ENCODE results near the gene GPD2.
"Not testable (repeated sequence)": the region's sequence is repeated elsewhere in the genome, so short reads cannot be mapped to it uniquely, and the experiment has no call there.

The GPD2 gene

DNA sequence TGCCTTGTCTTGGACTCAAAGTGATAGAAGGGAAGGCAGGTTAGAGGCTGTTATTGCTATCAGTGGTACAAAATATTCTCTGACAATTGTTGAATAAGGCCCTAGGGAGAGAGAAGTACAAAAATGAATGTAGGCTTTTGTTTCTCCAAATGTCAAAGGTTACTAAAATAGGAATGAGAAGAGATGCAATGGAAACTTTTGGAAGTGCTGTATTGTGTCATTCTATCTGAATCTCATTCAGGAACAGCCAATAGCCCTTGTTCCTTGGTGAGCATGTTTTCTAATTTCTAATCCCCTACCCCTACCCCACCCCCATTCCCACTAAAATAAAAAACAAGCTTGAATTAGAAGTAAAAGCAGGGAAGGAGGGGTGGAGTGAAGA lies 166.4 kb downstream of the GPD2 start:
- Histone ChIP-seq H3K36me3 (ENCODE audit: insufficient read depth, insufficient read length, low read length) (no peaks in the 10 kb centered on the region), H3K27me3 (ENCODE audit: insufficient read depth, insufficient read length) (no peaks in the 10 kb centered on the region), H3K4me1 (ENCODE audit: insufficient read depth, insufficient read length) (no peaks in the 10 kb centered on the region), H3K9ac (ENCODE audit: insufficient read length, low read depth) (no peak overlapping the region), H3K4me3 (ENCODE audit: insufficient read length, low read depth) (no peak overlapping the region), H3K9me3 (ENCODE audit: insufficient read depth, low read length) (no peaks in the 10 kb centered on the region)
- DNase-seq (ENCODE audit: low read depth, low spot score): no peak
- TF ChIP-seq YY1 (IDR thresholded peaks at IDR 0.05; ENCODE audit: insufficient read depth, insufficient read length) (no peak), ZNF274 (IDR thresholded peaks at IDR 0.05; ENCODE audit: low read depth, low read length) (no peak), SUZ12 (IDR thresholded peaks at IDR 0.05; ENCODE audit: extremely low read depth, insufficient read depth, insufficient read length) (no peak)

DNA sequence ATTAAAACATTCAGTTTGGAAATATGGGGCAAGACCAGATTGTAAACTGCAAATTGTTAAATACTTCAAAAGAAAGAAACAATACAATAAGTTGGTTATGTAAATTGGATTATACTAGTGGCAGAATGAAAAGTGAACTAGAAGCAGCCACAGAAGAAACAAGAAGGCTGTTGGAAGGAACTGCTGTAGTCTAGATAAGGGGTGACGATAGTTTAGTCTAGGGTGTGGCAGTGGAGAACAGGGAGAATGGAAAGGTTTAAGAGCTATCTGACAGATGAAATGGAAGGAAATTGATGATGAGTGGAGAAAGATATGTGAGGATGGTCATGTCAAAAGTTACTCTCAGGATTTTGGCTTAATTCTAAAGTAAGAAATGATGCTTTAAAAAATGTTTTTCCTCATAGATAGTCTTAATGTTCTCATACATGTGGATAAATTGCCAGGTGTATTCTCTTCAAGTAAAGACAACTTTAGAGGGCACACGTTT lies 179.7 kb downstream of the GPD2 start:
- Histone ChIP-seq H3K9ac (ENCODE audit: insufficient read length, low read depth) (no peak overlapping the region), H3K4me1 (ENCODE audit: insufficient read depth, insufficient read length) (no peaks in the 10 kb centered on the region), H3K27me3 (ENCODE audit: insufficient read depth, insufficient read length) (no peaks in the 10 kb centered on the region), H3K9me3 (ENCODE audit: insufficient read depth, low read length) (no peaks in the 10 kb centered on the region), H3K4me3 (ENCODE audit: insufficient read length, low read depth) (no peak overlapping the region), H3K36me3 (ENCODE audit: insufficient read depth, insufficient read length, low read length) (no peaks in the 10 kb centered on the region)
- no peak for DNase-seq (ENCODE audit: low read depth, low spot score)
- TF ChIP-seq ZNF274 (IDR thresholded peaks at IDR 0.05; ENCODE audit: low read depth, low read length) (no peak), SUZ12 (IDR thresholded peaks at IDR 0.05; ENCODE audit: extremely low read depth, insufficient read depth, insufficient read length) (no peak), YY1 (IDR thresholded peaks at IDR 0.05; ENCODE audit: insufficient read depth, insufficient read length) (no peak)

GRCh38 chr2:156618071-156618470 lies 181.9 kb downstream of the GPD2 start:
- H3K4me1 ChIP-seq (ENCODE audit: insufficient read depth, insufficient read length); H3K4me3 ChIP-seq (ENCODE audit: insufficient read length, low read depth); H3K9me3 ChIP-seq (ENCODE audit: insufficient read depth, low read length); H3K9ac ChIP-seq (ENCODE audit: insufficient read length, low read depth); DNase-seq (ENCODE audit: low read depth, low spot score); H3K27me3 ChIP-seq (ENCODE audit: insufficient read depth, insufficient read length); H3K36me3 ChIP-seq (ENCODE audit: insufficient read depth, insufficient read length, low read length): not testable (repeated sequence)

GRCh38 chr2:156619021-156619539 lies 182.9 kb downstream of the GPD2 start:
- TF ChIP-seq SUZ12 (IDR thresholded peaks at IDR 0.05; ENCODE audit: extremely low read depth, insufficient read depth, insufficient read length) (no peak), ZNF274 (IDR thresholded peaks at IDR 0.05; ENCODE audit: low read depth, low read length) (no peak), YY1 (IDR thresholded peaks at IDR 0.05; ENCODE audit: insufficient read depth, insufficient read length) (no peak)
- H3K9ac ChIP-seq (ENCODE audit: insufficient read length, low read depth): no peak overlapping the region
- no peaks in the 10 kb centered on the region for H3K36me3 ChIP-seq (ENCODE audit: insufficient read depth, insufficient read length, low read length)
- H3K27me3 ChIP-seq (ENCODE audit: insufficient read depth, insufficient read length): no peaks in the 10 kb centered on the region
- peaks cover 5% of the 10 kb centered on the region; the same call in 1 of the 2 replicates for H3K9me3 ChIP-seq (ENCODE audit: insufficient read depth, low read length)
- DNase-seq (ENCODE audit: low read depth, low spot score): no peak
- H3K4me1 ChIP-seq (ENCODE audit: insufficient read depth, insufficient read length): no peaks in the 10 kb centered on the region
- H3K4me3 ChIP-seq (ENCODE audit: insufficient read length, low read depth): no peak overlapping the region

GRCh38 chr2:156622491-156622890 lies 186.3 kb downstream of the GPD2 start:
- no peak for TF ChIP-seq YY1 (IDR thresholded peaks at IDR 0.05; ENCODE audit: insufficient read depth, insufficient read length)
- no peak for TF ChIP-seq ZNF274 (IDR thresholded peaks at IDR 0.05; ENCODE audit: low read depth, low read length)
- no peak for TF ChIP-seq SUZ12 (IDR thresholded peaks at IDR 0.05; ENCODE audit: extremely low read depth, insufficient read depth, insufficient read length)
- Histone ChIP-seq H3K9me3 (ENCODE audit: insufficient read depth, low read length) (peaks cover 11% of the 10 kb centered on the region), H3K27me3 (ENCODE audit: insufficient read depth, insufficient read length) (no peaks in the 10 kb centered on the region), H3K36me3 (ENCODE audit: insufficient read depth, insufficient read length, low read length) (no peaks in the 10 kb centered on the region), H3K9ac (ENCODE audit: insufficient read length, low read depth) (no peak overlapping the region), H3K4me1 (ENCODE audit: insufficient read depth, insufficient read length) (no peaks in the 10 kb centered on the region), H3K4me3 (ENCODE audit: insufficient read length, low read depth) (no peak overlapping the region)
- no peak for DNase-seq (ENCODE audit: low read depth, low spot score)

DNA sequence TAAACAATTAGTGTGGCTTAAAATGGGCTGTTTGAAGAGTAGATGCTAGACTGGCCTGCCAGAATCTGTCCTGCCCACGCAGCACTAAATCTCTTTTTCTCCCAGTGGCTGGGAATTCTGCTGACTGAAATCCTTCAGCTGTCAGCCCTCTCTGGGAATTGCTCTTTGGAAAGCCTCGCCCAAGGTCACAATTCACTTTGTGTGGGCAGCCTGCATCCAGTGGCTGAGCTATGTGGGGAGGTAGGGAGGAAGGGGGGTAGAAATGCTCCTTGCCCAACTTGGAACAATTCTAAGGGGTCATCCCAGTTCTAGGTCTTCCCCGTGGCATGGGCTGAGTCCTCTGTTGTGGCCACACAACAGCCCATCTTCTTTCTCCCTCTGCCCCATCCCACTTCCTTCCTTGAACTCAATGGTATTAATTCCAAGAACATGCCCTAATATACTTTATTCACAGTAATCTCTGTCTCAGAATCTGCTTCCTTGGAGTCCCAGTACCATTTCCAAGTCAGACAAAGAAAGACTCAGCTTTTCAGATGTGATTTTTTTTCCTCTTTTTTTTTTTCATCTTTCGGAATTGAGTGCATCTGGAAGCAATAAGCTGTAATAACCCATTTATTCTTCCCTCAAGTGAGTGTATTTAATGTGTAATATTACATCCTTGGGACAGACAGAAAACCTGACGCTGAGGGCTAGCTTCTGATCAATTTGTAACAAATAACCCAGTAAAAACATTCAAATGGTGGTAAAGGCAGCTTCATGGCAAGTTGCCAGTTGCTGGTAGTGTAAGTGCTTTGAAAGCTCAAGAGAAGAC lies 189.4 kb downstream of the GPD2 start:
- TF ChIP-seq ZNF274 (IDR thresholded peaks at IDR 0.05; ENCODE audit: low read depth, low read length): no peak
- no peak for TF ChIP-seq YY1 (IDR thresholded peaks at IDR 0.05; ENCODE audit: insufficient read depth, insufficient read length)
- TF ChIP-seq SUZ12 (IDR thresholded peaks at IDR 0.05; ENCODE audit: extremely low read depth, insufficient read depth, insufficient read length): no peak
- Histone ChIP-seq H3K9me3 (ENCODE audit: insufficient read depth, low read length) (peaks cover 15% of the 10 kb centered on the region), H3K4me3 (ENCODE audit: insufficient read length, low read depth) (no peak overlapping the region), H3K27me3 (ENCODE audit: insufficient read depth, insufficient read length) (no peaks in the 10 kb centered on the region), H3K36me3 (ENCODE audit: insufficient read depth, insufficient read length, low read length) (no peaks in the 10 kb centered on the region), H3K9ac (ENCODE audit: insufficient read length, low read depth) (no peak overlapping the region), H3K4me1 (ENCODE audit: insufficient read depth, insufficient read length) (no peaks in the 10 kb centered on the region)
- DNase-seq (ENCODE audit: low read depth, low spot score): no peak

- Histone ChIP-seq H3K4me3 (ENCODE audit: insufficient read length, low read depth) (no peak overlapping the region), H3K4me1 (ENCODE audit: insufficient read depth, insufficient read length) (no peaks in the 10 kb centered on the region), H3K9me3 (ENCODE audit: insufficient read depth, low read length) (peaks cover 10% of the 10 kb centered on the region), H3K27me3 (ENCODE audit: insufficient read depth, insufficient read length) (no peaks in the 10 kb centered on the region), H3K9ac (ENCODE audit: insufficient read length, low read depth) (no peak overlapping the region), H3K36me3 (ENCODE audit: insufficient read depth, insufficient read length, low read length) (no peaks in the 10 kb centered on the region)
- no peak for DNase-seq (ENCODE audit: low read depth, low spot score)
- TF ChIP-seq YY1 (IDR thresholded peaks at IDR 0.05; ENCODE audit: insufficient read depth, insufficient read length): no peak
Measured at GRCh38 chr2:156626931-156627330, 190.8 kb downstream of the GPD2 start.

Data from NT2/D1 (cell line).